GM12865 (cell line): ENCODE data around the gene NTNG2.

Experiments
- DNase-seq: peaks from one replicate; pipeline ENCODE4 v3.0.0; 2010; ENCODE audit warnings: low read depth
- H3K4me3 ChIP-seq: 2 replicates; pipeline ENCODE4 v1.5.1; 2011; ENCODE audit warnings: mild to moderate bottlenecking, low read depth, low read length, control low read depth
- TF ChIP-seq, protein P1 (sequence below): IDR thresholded peaks from 2 replicates; pipeline ENCODE4 v1.5.1; 2011; ENCODE audit warnings: low read length, control low read depth, low read depth, inconsistent platforms; ENCODE audit not compliant: insufficient read depth; ENCODE audit errors: missing control alignments

NTNG2 gene

DNA sequence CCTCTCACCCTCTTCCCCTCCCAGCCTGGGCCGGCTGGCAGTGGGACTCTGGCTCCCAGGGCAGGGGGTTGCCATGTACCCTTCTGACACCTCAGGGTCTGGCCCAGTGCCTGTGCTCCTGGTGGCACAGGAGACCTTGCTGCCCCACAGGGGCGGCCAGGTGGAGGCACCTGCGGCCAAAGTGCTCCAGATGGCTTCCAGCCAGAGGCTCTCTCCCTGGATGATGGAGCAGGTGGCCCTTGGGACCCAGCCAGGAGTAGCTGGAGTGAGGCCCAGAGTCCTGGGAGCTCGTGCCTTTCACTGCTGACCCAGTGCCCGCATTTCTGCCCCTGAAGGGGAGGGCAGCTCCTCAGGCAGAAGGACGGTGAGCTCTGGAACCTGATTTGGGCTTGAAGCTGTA, 87.3 kb downstream of the NTNG2 start:
- no peak overlapping the region for H3K4me3 ChIP-seq
- no peak for DNase-seq
- TF ChIP-seq, protein P1, sequence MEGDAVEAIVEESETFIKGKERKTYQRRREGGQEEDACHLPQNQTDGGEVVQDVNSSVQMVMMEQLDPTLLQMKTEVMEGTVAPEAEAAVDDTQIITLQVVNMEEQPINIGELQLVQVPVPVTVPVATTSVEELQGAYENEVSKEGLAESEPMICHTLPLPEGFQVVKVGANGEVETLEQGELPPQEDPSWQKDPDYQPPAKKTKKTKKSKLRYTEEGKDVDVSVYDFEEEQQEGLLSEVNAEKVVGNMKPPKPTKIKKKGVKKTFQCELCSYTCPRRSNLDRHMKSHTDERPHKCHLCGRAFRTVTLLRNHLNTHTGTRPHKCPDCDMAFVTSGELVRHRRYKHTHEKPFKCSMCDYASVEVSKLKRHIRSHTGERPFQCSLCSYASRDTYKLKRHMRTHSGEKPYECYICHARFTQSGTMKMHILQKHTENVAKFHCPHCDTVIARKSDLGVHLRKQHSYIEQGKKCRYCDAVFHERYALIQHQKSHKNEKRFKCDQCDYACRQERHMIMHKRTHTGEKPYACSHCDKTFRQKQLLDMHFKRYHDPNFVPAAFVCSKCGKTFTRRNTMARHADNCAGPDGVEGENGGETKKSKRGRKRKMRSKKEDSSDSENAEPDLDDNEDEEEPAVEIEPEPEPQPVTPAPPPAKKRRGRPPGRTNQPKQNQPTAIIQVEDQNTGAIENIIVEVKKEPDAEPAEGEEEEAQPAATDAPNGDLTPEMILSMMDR, result no peak

DNA sequence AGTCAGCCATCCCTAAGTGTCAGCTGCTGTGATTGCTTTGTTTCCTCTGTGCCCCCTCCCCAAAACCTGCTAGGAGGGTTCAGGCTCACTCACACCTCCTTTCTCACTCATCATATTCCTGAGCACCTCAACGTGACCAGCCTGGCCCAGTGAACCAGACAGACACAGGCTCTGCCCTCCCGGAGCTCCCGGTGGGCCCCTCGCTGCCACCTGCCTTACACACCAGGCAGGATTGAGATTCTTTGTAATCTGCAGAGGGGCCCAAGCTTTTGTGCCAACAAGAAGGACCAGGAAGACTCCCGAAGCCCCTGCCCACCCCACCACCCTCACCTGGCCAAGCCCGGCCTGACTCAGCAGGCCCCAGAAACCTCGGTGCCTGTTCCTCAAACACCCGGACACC, 87.8 kb downstream of the NTNG2 start:
- TF ChIP-seq, protein P1, result no peak
- no peak overlapping the region for H3K4me3 ChIP-seq
- DNase-seq, result no peak

DNA sequence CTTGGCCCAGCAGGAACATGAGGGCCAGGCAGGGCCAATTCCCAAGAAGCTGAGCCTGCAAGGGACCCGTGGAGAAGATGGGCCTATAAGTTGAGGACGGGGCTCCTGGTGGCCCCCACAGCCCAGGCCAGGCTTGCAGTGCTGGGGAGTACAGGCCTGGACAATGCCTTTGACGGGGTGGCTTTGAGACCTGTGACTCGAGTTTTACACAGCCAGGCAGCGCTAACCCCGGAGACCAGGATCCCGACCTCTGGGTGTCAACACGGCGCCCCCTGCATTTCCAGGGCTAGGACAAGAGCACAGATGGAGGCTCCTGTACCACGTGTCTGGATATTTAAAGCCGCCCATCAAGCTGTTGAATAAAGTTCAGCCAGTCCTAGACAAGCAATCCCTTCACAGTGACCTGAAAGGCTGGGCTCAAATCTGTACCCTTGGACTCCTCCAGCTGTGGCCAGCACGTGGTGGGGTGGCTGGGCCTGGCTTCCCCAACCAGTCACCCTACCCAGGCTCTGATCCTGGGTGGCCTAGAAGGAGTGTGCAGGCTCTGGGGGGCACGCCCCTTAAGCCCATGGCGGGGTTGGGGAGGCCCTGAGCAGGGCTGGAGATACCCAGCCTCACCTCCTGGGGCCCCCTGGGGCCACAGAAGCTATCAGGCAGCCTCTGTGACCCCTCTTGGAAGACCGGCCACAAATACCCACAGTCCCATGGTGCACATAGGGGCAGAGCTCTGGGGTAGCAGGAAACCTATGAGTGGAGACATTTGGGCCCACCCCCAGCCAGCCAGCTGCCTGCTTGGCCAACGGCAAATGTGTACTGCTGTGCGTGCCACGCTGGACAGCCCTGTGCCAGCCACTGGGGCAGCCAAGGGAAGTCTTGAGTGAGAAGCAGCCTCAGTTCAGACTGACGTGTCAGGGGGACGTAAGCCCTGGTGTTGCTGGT, 88.7 kb downstream of the NTNG2 start:
- DNase-seq, result no peak
- TF ChIP-seq, protein P1, result no peak

DNA sequence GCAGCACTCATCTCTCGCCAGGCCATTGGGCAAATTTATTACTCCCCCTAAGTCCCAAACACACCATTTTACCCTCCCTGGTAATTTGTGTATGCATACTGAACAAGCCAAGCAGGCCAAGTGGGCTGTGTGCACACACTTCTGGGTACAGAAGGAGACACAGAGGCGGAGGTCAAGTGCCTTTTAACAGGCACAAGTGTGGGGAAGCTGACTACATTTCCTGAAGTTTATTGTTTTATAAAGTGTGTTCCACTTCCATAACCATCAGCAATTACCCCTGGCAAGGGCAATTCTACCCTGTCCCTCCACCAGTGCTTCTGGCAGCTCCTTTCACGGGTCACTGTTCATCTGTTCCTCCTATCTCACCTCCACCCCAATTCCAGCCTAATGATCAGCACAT, 99.0 kb downstream of the NTNG2 start:
- H3K4me3 ChIP-seq, result no peak overlapping the region
- no peak for DNase-seq
- TF ChIP-seq, protein P1, result no peak

More for the DNA sequence above, 88.7 kb downstream of the NTNG2 start:
- no peak overlapping the region for H3K4me3 ChIP-seq

DNA sequence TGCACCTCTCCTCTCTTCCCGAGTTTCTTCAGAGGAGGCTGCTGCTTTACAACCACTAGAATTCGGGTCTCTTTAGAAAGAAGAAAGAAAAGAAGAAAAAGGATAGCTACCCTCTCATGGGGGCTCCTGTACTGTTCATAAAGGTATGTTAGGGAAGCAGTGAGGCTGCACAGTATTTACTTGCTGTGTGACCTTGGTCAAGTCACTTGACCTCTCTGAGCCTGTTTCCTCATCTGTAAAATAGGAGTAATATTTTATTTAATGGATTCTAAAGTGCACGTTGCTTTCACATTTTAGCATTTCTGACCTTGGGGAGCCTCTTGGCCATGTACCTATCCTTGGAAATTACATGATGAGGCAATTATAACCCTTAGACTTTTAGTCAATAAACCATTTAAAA, 104.2 kb downstream of the NTNG2 start:
- TF ChIP-seq, protein P1, result no peak
- H3K4me3 ChIP-seq, result no peak overlapping the region
- DNase-seq, result no peak

DNA sequence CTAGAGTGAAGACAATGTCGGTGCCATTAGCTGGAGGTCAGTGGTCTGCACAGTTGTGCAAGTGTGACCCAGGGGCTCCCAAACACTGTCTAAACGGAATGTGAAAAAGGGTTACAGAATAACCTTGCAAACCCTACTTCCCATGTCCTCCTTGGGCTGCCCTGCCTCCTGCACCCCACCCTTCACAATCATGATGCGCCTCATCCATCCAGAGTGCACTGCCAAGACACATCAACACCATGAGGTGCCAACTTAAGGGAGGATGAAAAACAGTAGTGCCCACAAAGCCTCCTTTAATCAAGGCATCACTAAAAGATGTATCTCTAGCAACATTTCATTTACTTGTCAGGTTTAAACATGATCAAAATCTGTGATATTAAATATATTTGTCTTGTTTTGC, 105.8 kb downstream of the NTNG2 start:
- TF ChIP-seq, protein P1, result no peak
- H3K4me3 ChIP-seq, result no peak overlapping the region
- DNase-seq, result no peak
